Measurements from ENCODE around the gene RNF214.

Gene RNF214

DNA sequence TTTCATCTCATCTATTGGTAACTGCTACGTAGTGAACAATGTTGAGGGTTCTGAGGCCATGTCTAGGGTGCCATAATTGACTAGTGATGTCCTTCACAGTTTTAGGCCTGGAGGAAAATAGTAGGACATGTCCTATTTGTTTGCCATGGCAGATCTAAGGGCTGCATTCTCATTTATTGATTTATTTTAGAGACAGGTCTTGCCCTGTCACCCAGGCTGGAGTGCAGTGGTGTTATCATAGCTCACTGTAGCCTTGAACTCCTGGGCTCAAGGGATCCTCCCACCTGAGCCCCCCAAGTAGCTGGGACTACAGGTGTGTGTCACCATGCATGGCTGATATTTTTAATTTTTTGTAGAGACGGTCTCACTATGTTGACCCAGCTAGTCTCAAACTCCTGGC is 100.4 kb downstream of the RNF214 start:
- no peak for DNase-seq (ENCODE audit: low read depth, low spot score)

DNA sequence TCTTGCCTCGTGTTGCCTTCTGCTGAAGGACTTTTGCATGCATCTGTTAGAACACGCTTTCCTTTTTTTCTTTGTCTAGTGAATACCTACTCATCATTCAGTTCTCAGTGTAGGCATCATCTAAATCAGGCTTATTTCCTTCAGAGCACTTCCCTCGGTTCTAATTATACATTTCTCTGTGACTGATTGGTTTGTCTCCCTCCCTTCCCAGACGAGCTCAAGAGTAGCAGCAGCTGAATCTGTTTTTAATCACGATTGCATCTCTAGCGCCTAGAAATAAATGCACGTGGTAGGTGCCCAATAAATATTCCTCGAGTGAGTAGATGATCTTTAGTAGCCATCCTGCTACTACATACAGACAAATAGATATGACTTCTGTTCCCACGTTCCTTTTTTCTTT is 101.4 kb downstream of the RNF214 start:
- no peak overlapping the region for H3K4me3 ChIP-seq (ENCODE audit: low read length)
- DNase-seq (ENCODE audit: low read depth, low spot score), result no peak

More for the DNA sequence above, 100.4 kb downstream of the RNF214 start:
- no peak overlapping the region for H3K4me3 ChIP-seq (ENCODE audit: low read length)

DNA sequence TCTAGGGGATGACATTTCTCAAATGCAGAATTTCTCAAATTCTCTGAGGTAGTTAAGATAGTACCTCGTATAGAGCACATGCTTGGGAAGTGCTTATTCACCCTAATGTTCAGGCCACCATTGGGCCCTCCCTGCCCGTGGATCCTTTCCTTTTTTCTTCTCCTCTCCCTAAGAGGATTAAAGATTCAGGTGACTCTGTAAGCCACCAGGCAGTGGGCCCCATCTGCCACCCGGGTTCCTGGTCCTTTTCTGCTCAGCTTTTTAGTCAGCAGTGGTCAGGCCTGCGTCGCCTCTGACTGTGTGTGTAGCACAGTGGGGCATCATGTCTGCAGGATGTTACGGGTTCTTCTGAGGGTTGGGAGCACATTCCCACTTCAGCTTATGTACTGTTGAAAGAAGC is 102.4 kb downstream of the RNF214 start:
- DNase-seq (ENCODE audit: low read depth, low spot score), result no peak
- H3K4me3 ChIP-seq (ENCODE audit: low read length), result no peak overlapping the region

DNA sequence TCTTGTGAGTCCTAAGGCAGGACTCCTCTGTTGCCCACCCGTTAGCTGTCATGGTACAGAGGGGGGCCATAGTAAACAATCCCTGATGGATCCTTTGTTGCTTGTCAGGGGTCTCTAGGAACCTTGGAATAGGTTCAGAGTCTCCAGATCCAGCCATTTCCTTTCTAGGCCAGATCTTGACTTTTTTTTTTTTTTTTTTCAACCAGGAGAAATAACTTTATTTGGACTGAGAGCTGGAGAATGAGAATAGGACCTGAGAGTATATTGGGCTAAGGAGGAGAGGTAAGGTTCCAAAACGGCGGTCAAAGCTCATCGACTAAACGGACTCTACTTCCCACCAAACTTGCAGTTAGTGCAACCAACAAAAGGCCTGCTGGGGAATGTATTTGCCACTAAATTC is 102.9 kb downstream of the RNF214 start:
- no peak overlapping the region for H3K4me3 ChIP-seq (ENCODE audit: low read length)
- DNase-seq (ENCODE audit: low read depth, low spot score), result no peak
